ENCODE results near the gene CHTF18.

CHTF18 gene

GRCh38 chr16:759110-759910, 29.1 kb upstream of the CHTF18 start:
- FAIRE-seq = no peak
- DNase-seq (ENCODE audit: insufficient read length, low spot score) = no peak

- DNase-seq (ENCODE audit: insufficient read length, low spot score) (no peak), FAIRE-seq (peak; percentile 63)
These were observed 28.4 kb upstream of the CHTF18 start for GRCh38 chr16:760065-760464.

GRCh38 chr16:760545-761343, 27.7 kb upstream of the CHTF18 start, which contains the start of gene MSLN:
Gene MSLN, plus strand, starts transcription at chr16:760734. Its CDS starts 1,947 bp downstream, at chr16:762681.
- DNase-seq (ENCODE audit: insufficient read length, low spot score) (peak; percentile 79), FAIRE-seq (peak; percentile 79)

- FAIRE-seq = no peak
- no peak for DNase-seq (ENCODE audit: insufficient read length, low spot score)
These were observed 26.6 kb upstream of the CHTF18 start for GRCh38 chr16:761625-762513.

GRCh38 chr16:762595-763268, 25.7 kb upstream of the CHTF18 start:
- FAIRE-seq = no peak

GRCh38 chr16:763369-764183, 24.8 kb upstream of the CHTF18 start:
- no peak for DNase-seq (ENCODE audit: insufficient read length, low spot score)
- no peak for FAIRE-seq

More at GRCh38 chr16:762595-763268, 25.7 kb upstream of the CHTF18 start:
- DNase-seq (ENCODE audit: insufficient read length, low spot score) = no peak

GRCh38 chr16:764184-764750, 24.2 kb upstream of the CHTF18 start:
- FAIRE-seq = no peak
- DNase-seq (ENCODE audit: insufficient read length, low spot score) = no peak

- no peak for FAIRE-seq
- DNase-seq (ENCODE audit: insufficient read length, low spot score) = no peak
These were observed 23.5 kb upstream of the CHTF18 start for GRCh38 chr16:764848-765487.

GRCh38 chr16:765488-765865, 22.9 kb upstream of the CHTF18 start:
- no peak for FAIRE-seq
- DNase-seq (ENCODE audit: insufficient read length, low spot score) = no peak

GRCh38 chr16:766008-766819, 22.2 kb upstream of the CHTF18 start:
- FAIRE-seq (no peak), DNase-seq (ENCODE audit: insufficient read length, low spot score) (no peak)

GRCh38 chr16:766820-767640, 21.4 kb upstream of the CHTF18 start:
- no peak for DNase-seq (ENCODE audit: insufficient read length, low spot score)
- no peak for FAIRE-seq

- FAIRE-seq (no peak), DNase-seq (ENCODE audit: insufficient read length, low spot score) (no peak)
These were observed 20.6 kb upstream of the CHTF18 start for GRCh38 chr16:767743-768235.

- DNase-seq (ENCODE audit: insufficient read length, low spot score) (no peak), FAIRE-seq (no peak)
These were observed 20.0 kb upstream of the CHTF18 start for GRCh38 chr16:768428-768827.

- no peak for DNase-seq (ENCODE audit: insufficient read length, low spot score)
- no peak for FAIRE-seq
These were observed 19.1 kb upstream of the CHTF18 start for GRCh38 chr16:769184-769784.

GRCh38 chr16:769934-770333, 18.5 kb upstream of the CHTF18 start:
- DNase-seq (ENCODE audit: insufficient read length, low spot score) (no peak), FAIRE-seq (no peak)

GRCh38 chr16:770411-770810, 18.0 kb upstream of the CHTF18 start:
- FAIRE-seq (no peak), DNase-seq (ENCODE audit: insufficient read length, low spot score) (no peak)
